ENCODE results near the gene PRKCA. TPM values are rescaled to one million over a fixed set of nuclear protein-coding genes. Genes with fewer than 3 reads are reported as not detected.
A peak's percentile ranks its signal among the peaks of the same experiment; 100 is the strongest.

PRKCA gene
- total RNA-seq, 2 donors from 2014 or later: 84.9 to 93.9 TPM

- peaks cover 2% of the 10 kb centered on the region for H3K36me3 Mint-ChIP-seq (ENCODE audit: low read depth)
- peaks cover 21% of the 10 kb centered on the region for H3K4me1 Mint-ChIP-seq
- DNase-seq: no peak
- no peak overlapping the region for H3K4me3 Mint-ChIP-seq
- H3K27ac Mint-ChIP-seq: peak overlapping the region; percentile 37
- H3K27me3 Mint-ChIP-seq: no peaks in the 10 kb centered on the region
- no peaks in the 10 kb centered on the region for H3K9me3 ChIP-seq (ENCODE audit: control insufficient read depth, low read length, poor library complexity, severe bottlenecking)
- ATAC-seq: no peak
These were observed 258.3 kb downstream of the PRKCA start for GRCh38 chr17:66560691-66561090.

- H3K4me3 Mint-ChIP-seq: no peak overlapping the region
- H3K27me3 Mint-ChIP-seq: no peaks in the 10 kb centered on the region
- H3K36me3 Mint-ChIP-seq (ENCODE audit: low read depth): peaks cover 2% of the 10 kb centered on the region
- H3K27ac Mint-ChIP-seq: no peak overlapping the region
- no peak for DNase-seq
- no peak for ATAC-seq
- no peaks in the 10 kb centered on the region for H3K9me3 ChIP-seq (ENCODE audit: control insufficient read depth, low read length, poor library complexity, severe bottlenecking)
- H3K4me1 Mint-ChIP-seq: peaks cover 27% of the 10 kb centered on the region
These were observed 259.7 kb downstream of the PRKCA start for GRCh38 chr17:66562119-66562518.

- Mint-ChIP-seq H3K27me3 (no peaks in the 10 kb centered on the region), H3K4me1 (peaks cover 27% of the 10 kb centered on the region), H3K4me3 (no peak overlapping the region), H3K27ac (peak overlapping the region; percentile 4), H3K36me3 (ENCODE audit: low read depth) (peaks cover 2% of the 10 kb centered on the region)
- no peaks in the 10 kb centered on the region for H3K9me3 ChIP-seq (ENCODE audit: control insufficient read depth, low read length, poor library complexity, severe bottlenecking)
- no peak for ATAC-seq
- DNase-seq: no peak
These were observed 262.6 kb downstream of the PRKCA start for GRCh38 chr17:66564992-66565465.

- peaks cover 2% of the 10 kb centered on the region for H3K36me3 Mint-ChIP-seq (ENCODE audit: low read depth)
- DNase-seq (peak; percentile 48 to 77 (median 53)), ATAC-seq (peak; percentile 95)
- peaks cover 19% of the 10 kb centered on the region for H3K4me1 Mint-ChIP-seq
- H3K9me3 ChIP-seq (ENCODE audit: control insufficient read depth, low read length, poor library complexity, severe bottlenecking): no peaks in the 10 kb centered on the region
- H3K27ac Mint-ChIP-seq: peak overlapping the region; percentile 21
- H3K4me3 Mint-ChIP-seq: no peak overlapping the region
- H3K27me3 Mint-ChIP-seq: no peaks in the 10 kb centered on the region
These were observed 265.1 kb downstream of the PRKCA start for GRCh38 chr17:66567234-66568170.

- H3K4me1 Mint-ChIP-seq: peaks cover 12% of the 10 kb centered on the region
- no peak for ATAC-seq
- no peak for DNase-seq
- H3K27me3 Mint-ChIP-seq: no peaks in the 10 kb centered on the region
- no peaks in the 10 kb centered on the region for H3K9me3 ChIP-seq (ENCODE audit: control insufficient read depth, low read length, poor library complexity, severe bottlenecking)
- no peaks in the 10 kb centered on the region for H3K36me3 Mint-ChIP-seq (ENCODE audit: low read depth)
- no peak overlapping the region for H3K4me3 Mint-ChIP-seq
- H3K27ac Mint-ChIP-seq: no peak overlapping the region
These were observed 267.2 kb downstream of the PRKCA start for GRCh38 chr17:66569572-66569971.

GRCh38 chr17:66570447-66571195 lies 268.2 kb downstream of the PRKCA start:
- no peak for DNase-seq

GRCh38 chr17:66571745-66572144 lies 269.3 kb downstream of the PRKCA start:
- no peaks in the 10 kb centered on the region for H3K9me3 ChIP-seq (ENCODE audit: control insufficient read depth, low read length, poor library complexity, severe bottlenecking)
- no peak for DNase-seq
- Mint-ChIP-seq H3K4me1 (peaks cover 14% of the 10 kb centered on the region), H3K36me3 (ENCODE audit: low read depth) (no peaks in the 10 kb centered on the region), H3K4me3 (no peak overlapping the region), H3K27me3 (no peaks in the 10 kb centered on the region), H3K27ac (no peak overlapping the region)
- ATAC-seq: no peak

More at GRCh38 chr17:66570447-66571195, 268.2 kb downstream of the PRKCA start:
- Mint-ChIP-seq H3K4me1 (peaks cover 12% of the 10 kb centered on the region), H3K27me3 (no peaks in the 10 kb centered on the region), H3K27ac (no peak overlapping the region), H3K36me3 (ENCODE audit: low read depth) (no peaks in the 10 kb centered on the region), H3K4me3 (no peak overlapping the region)
- H3K9me3 ChIP-seq (ENCODE audit: control insufficient read depth, low read length, poor library complexity, severe bottlenecking): no peaks in the 10 kb centered on the region
- ATAC-seq: no peak

- ATAC-seq (no peak), DNase-seq (no peak)
- no peaks in the 10 kb centered on the region for H3K27me3 Mint-ChIP-seq
- no peaks in the 10 kb centered on the region for H3K36me3 Mint-ChIP-seq (ENCODE audit: low read depth)
- H3K27ac Mint-ChIP-seq: no peak overlapping the region
- H3K9me3 ChIP-seq (ENCODE audit: control insufficient read depth, low read length, poor library complexity, severe bottlenecking): no peaks in the 10 kb centered on the region
- H3K4me3 Mint-ChIP-seq: no peak overlapping the region
- H3K4me1 Mint-ChIP-seq: peaks cover 6% of the 10 kb centered on the region
These were observed 270.7 kb downstream of the PRKCA start for GRCh38 chr17:66573078-66573477.

- no peak overlapping the region for H3K27ac Mint-ChIP-seq
- H3K36me3 Mint-ChIP-seq (ENCODE audit: low read depth): no peaks in the 10 kb centered on the region
- DNase-seq: no peak
- ATAC-seq: no peak
- no peaks in the 10 kb centered on the region for H3K27me3 Mint-ChIP-seq
- H3K4me1 Mint-ChIP-seq: peaks cover 11% of the 10 kb centered on the region
- H3K9me3 ChIP-seq (ENCODE audit: control insufficient read depth, low read length, poor library complexity, severe bottlenecking): no peaks in the 10 kb centered on the region
- H3K4me3 Mint-ChIP-seq: no peak overlapping the region
These were observed 271.7 kb downstream of the PRKCA start for GRCh38 chr17:66574123-66574522.

GRCh38 chr17:66576473-66576872 lies 274.1 kb downstream of the PRKCA start:
- Mint-ChIP-seq H3K27me3 (no peaks in the 10 kb centered on the region), H3K27ac (no peak overlapping the region), H3K4me1 (peaks cover 17% of the 10 kb centered on the region), H3K36me3 (ENCODE audit: low read depth) (no peaks in the 10 kb centered on the region), H3K4me3 (no peak overlapping the region)
- no peak for DNase-seq
- ATAC-seq: no peak
- no peaks in the 10 kb centered on the region for H3K9me3 ChIP-seq (ENCODE audit: control insufficient read depth, low read length, poor library complexity, severe bottlenecking)

GRCh38 chr17:66577041-66577440 lies 274.6 kb downstream of the PRKCA start:
- no peaks in the 10 kb centered on the region for H3K36me3 Mint-ChIP-seq (ENCODE audit: low read depth)
- DNase-seq: no peak
- H3K4me3 Mint-ChIP-seq: no peak overlapping the region
- no peaks in the 10 kb centered on the region for H3K9me3 ChIP-seq (ENCODE audit: control insufficient read depth, low read length, poor library complexity, severe bottlenecking)
- H3K27me3 Mint-ChIP-seq: no peaks in the 10 kb centered on the region
- H3K27ac Mint-ChIP-seq: no peak overlapping the region
- no peak for ATAC-seq
- peaks cover 14% of the 10 kb centered on the region for H3K4me1 Mint-ChIP-seq

- DNase-seq (no peak), ATAC-seq (no peak)
- no peaks in the 10 kb centered on the region for H3K36me3 Mint-ChIP-seq (ENCODE audit: low read depth)
- no peak overlapping the region for H3K27ac Mint-ChIP-seq
- H3K4me3 Mint-ChIP-seq: no peak overlapping the region
- H3K4me1 Mint-ChIP-seq: peaks cover 14% of the 10 kb centered on the region
- no peaks in the 10 kb centered on the region for H3K9me3 ChIP-seq (ENCODE audit: control insufficient read depth, low read length, poor library complexity, severe bottlenecking)
- H3K27me3 Mint-ChIP-seq: no peaks in the 10 kb centered on the region
These were observed 276.5 kb downstream of the PRKCA start for GRCh38 chr17:66578781-66579489.

- Mint-ChIP-seq H3K27me3 (no peaks in the 10 kb centered on the region), H3K4me1 (peaks cover 15% of the 10 kb centered on the region), H3K36me3 (ENCODE audit: low read depth) (no peaks in the 10 kb centered on the region), H3K27ac (no peak overlapping the region), H3K4me3 (no peak overlapping the region)
- DNase-seq (no peak), ATAC-seq (no peak)
- H3K9me3 ChIP-seq (ENCODE audit: control insufficient read depth, low read length, poor library complexity, severe bottlenecking): no peaks in the 10 kb centered on the region
These were observed 277.1 kb downstream of the PRKCA start for GRCh38 chr17:66579556-66579955.

All from T-helper 17 cell (primary cell).